ENCODE results near the gene ALDH1L1. TPM values are rescaled to one million over a fixed set of nuclear protein-coding genes. Genes with fewer than 3 reads are reported as not detected.

Gene ALDH1L1
- total and polyA plus RNA-seq, 2 of the 4 experiments (the other 2 are of a cell fraction), result not detected

DNA sequence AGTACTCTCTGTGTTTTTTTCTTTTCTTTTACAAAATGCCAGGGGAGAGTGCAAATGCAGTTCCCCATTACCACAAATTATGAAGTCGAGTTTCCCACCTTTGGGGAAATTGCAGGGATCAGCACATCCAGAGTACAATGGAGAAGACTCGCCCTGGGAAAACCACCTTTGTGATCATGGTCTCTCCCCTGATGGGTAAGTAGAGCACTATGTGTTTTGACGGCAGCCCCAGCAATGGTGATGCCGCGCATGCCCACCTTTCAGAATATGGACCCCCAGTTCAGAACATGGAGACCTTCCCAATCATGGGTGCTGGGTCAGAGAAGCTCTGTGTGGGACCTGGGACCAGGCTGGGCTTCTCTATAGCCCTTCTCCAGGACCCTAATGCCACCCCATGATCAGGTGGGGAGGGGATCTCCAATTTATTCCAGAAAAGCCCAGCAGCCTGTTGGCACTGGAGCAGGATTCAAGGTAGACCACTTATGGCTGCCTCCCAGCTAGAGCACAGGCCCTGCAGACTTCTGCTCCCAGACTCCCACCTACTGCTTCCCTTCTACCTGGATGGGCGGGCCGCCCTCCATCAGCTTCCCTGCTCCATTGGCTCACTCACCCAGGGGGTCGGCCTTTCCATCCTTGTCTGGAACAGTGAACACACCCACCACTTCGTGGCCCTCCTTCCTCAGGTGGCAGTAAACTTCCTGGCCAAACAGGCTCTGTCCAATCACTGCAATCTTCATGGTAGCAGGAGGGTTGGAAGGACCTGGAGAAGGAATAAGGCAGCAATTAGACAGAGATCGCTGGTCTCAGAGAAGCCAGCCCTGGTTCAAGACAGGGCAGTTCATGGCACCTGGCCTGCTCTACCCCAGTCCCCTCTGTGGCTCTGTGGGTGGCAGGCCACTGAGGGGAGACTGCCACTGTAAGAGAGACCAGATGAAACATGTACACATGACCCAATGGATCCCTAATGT lies 19.9 kb downstream of the ALDH1L1 start:
- DNase-seq, result no peak
- Histone ChIP-seq H3K79me1 (ENCODE audit: low read depth in 1 of 2, low read length in 2 of 2) (no peaks in the 10 kb centered on the region), H4K91ac (ENCODE audit: insufficient read depth, low read depth, low read length) (no peak overlapping the region), H3K4ac (ENCODE audit: low read depth, low read length) (no peak overlapping the region), H3K36me3 (ENCODE audit: control insufficient read depth, insufficient read depth, low read length) (no peaks in the 10 kb centered on the region), H2BK5ac (ENCODE audit: low read depth, low read length, poor library complexity, severe bottlenecking) (no peak overlapping the region), H3K27ac (ENCODE audit: insufficient read depth, low read length) (no peak overlapping the region), H2BK20ac (ENCODE audit: low read depth, low read length) (no peak overlapping the region), H3K18ac (ENCODE audit: low read depth, low read length) (no peak overlapping the region), H2AK5ac (ENCODE audit: low read depth, low read length) (no peak overlapping the region), H4K20me1 (ENCODE audit: insufficient read depth, low read length) (no peaks in the 10 kb centered on the region), H2BK120ac (ENCODE audit: low read depth, low read length) (no peak overlapping the region), H3K9me3 (ENCODE audit: control insufficient read depth, insufficient read depth, low read length) (no peaks in the 10 kb centered on the region), H2BK15ac (ENCODE audit: low read depth, low read length) (no peak overlapping the region), H3K9ac (ENCODE audit: low read depth, low read length) (no peak overlapping the region), H3K4me1 (ENCODE audit: control insufficient read depth, insufficient read depth, low read length) (no peaks in the 10 kb centered on the region), H4K8ac (ENCODE audit: low read depth in 2 of 2, low read length in 2 of 2) (no peak overlapping the region), H4K5ac (ENCODE audit: low read depth, low read length) (no peak overlapping the region), H3K56ac (ENCODE audit: extremely low read depth, insufficient read depth, low read length) (no peak overlapping the region), H3K9me1 (ENCODE audit: insufficient read depth, low read length) (no peaks in the 10 kb centered on the region), H3K14ac (replicated peaks; ENCODE audit: low read depth, low read length) (no peak overlapping the region), H3K4me3 (ENCODE audit: insufficient read depth, low read depth, low read length) (no peak overlapping the region), H3K27me3 (ENCODE audit: control insufficient read depth, insufficient read depth, low read length) (peaks cover 6% of the 10 kb centered on the region), H3K23ac (ENCODE audit: low read depth, low read length) (no peak overlapping the region), H3K4me2 (ENCODE audit: low read depth, low read length) (no peak overlapping the region), H2AK9ac (replicated peaks; ENCODE audit: low read depth, low read length, poor library complexity) (peak overlapping the region; percentile 55), H2AFZ (replicated peaks; ENCODE audit: low read length, poor library complexity) (no peak overlapping the region)
- no peak for TF ChIP-seq MAZ (IDR thresholded peaks at IDR 0.05; ENCODE audit: borderline replicate concordance, low read depth, low read length)
- CTCF ChIA-PET, result no interaction called here
- no CpG with 5 or more reads among the region's 10 CpGs for WGBS, 2 experiments (ENCODE audit: extremely low coverage in 2 of 2, insufficient read length in 1 of 2)
- intact Hi-C loops (cut with micrococcal nuclease), result no loop called here
- POLR2A ChIA-PET (ENCODE audit: unreplicated experiment), result no interaction called here
- dilution Hi-C loops (cut with HindIII; ENCODE audit: low sequenced_read_pairs, unreplicated experiment), result no loop called here
- BruUV-seq (replicated peaks), result no TSS peak
- in situ Hi-C loops (cut with MboI; ENCODE audit: low sequenced_read_pairs), result no loop called here
- ATAC-seq (ENCODE audit: low read depth), result no peak
